Astrocyte (in vitro differentiated cells and primary cell): ENCODE measurements around the gene ADIPOR1. TPM values are rescaled to one million over a fixed set of nuclear protein-coding genes. Genes with fewer than 3 reads are reported as not detected.

Source experiments
- DNase-seq: peaks from one replicate; pipeline ENCODE4 v3.0.0-alpha.2; 2010; ENCODE audit warnings: low read depth
- FAIRE-seq: peaks from 2 replicates; lab custom pipeline; 2011; peaks lifted over from hg19 to GRCh38; lab: Jason Lieb, UNC
- H2AFZ ChIP-seq: 2 replicates; pipeline ENCODE4 v1.6.0; 2012; ENCODE audit warnings: low read depth, low read length, inconsistent platforms
- H3K27ac ChIP-seq: 2 replicates; pipeline ENCODE4 v1.5.1; 2011; ENCODE audit warnings: low read depth, low read length, inconsistent platforms
- H3K27me3 ChIP-seq: 2 replicates; pipeline ENCODE4 v1.6.0; 2011; ENCODE audit warnings: low read length, inconsistent platforms; ENCODE audit not compliant: insufficient read depth
- H3K36me3 ChIP-seq: 2 replicates; pipeline ENCODE4 v1.5.1; 2011; ENCODE audit warnings: low read length, inconsistent platforms; ENCODE audit not compliant: insufficient read depth
- H3K4me1 ChIP-seq: 2 replicates; pipeline ENCODE4 v1.5.1; 2011; ENCODE audit warnings: low read length, inconsistent platforms; ENCODE audit not compliant: insufficient read depth
- H3K4me2 ChIP-seq: 2 replicates; pipeline ENCODE4 v1.6.0; 2012; ENCODE audit warnings: low read length, inconsistent platforms
- H3K4me3 ChIP-seq: 2 replicates; pipeline ENCODE4 v1.5.1; 2011; ENCODE audit warnings: low read depth, mild to moderate bottlenecking, low read length, inconsistent platforms; ENCODE audit not compliant: insufficient read depth
- H3K79me2 ChIP-seq: 2 replicates; pipeline ENCODE4 v1.6.0; 2012; ENCODE audit warnings: mild to moderate bottlenecking, low read length, inconsistent platforms; ENCODE audit not compliant: insufficient read depth
- H3K9ac ChIP-seq: 2 replicates; pipeline ENCODE4 v1.6.0; 2012; ENCODE audit warnings: mild to moderate bottlenecking, low read length, inconsistent platforms
- H3K9me3 ChIP-seq: 2 replicates; pipeline ENCODE4 v1.5.1; 2012; ENCODE audit warnings: low read depth, mild to moderate bottlenecking, low read length, inconsistent platforms; ENCODE audit not compliant: insufficient read depth
- H4K20me1 ChIP-seq: 2 replicates; pipeline ENCODE4 v1.6.0; 2012; ENCODE audit warnings: low read length, inconsistent platforms; ENCODE audit not compliant: insufficient read depth
- H3K27ac Mint-ChIP-seq: one replicate; pipeline ENCODE4 v1.8.0; 2021; ENCODE audit warnings: mild to moderate bottlenecking, mixed read lengths; ENCODE audit not compliant: unreplicated experiment
- H3K27me3 Mint-ChIP-seq: one replicate; pipeline ENCODE4 v1.8.0; 2021; ENCODE audit warnings: low read depth, mixed read lengths; ENCODE audit not compliant: unreplicated experiment
- H3K36me3 Mint-ChIP-seq: one replicate; pipeline ENCODE4 v1.8.0; 2021; ENCODE audit warnings: low read depth, mixed read lengths; ENCODE audit not compliant: unreplicated experiment
- H3K4me1 Mint-ChIP-seq: one replicate; pipeline ENCODE4 v1.8.0; 2021; ENCODE audit warnings: low read depth, mixed read lengths; ENCODE audit not compliant: unreplicated experiment
- H3K4me3 Mint-ChIP-seq: one replicate; pipeline ENCODE4 v1.8.0; 2021; ENCODE audit warnings: mild to moderate bottlenecking, moderate library complexity, mixed read lengths; ENCODE audit not compliant: unreplicated experiment
- H3K9me3 Mint-ChIP-seq: one replicate; pipeline ENCODE4 v1.8.0; 2021; ENCODE audit warnings: mild to moderate bottlenecking, mixed read lengths; ENCODE audit not compliant: unreplicated experiment
- CTCF ChIP-seq: IDR thresholded peaks from 2 replicates; pipeline ENCODE4 v1.5.1; 2011; ENCODE audit warnings: low read depth, mild to moderate bottlenecking, inconsistent platforms, low read length, moderate library complexity; ENCODE audit not compliant: insufficient read depth
- EZH2 ChIP-seq: IDR thresholded peaks from 2 replicates; pipeline ENCODE4 v1.6.1; 2012; ENCODE audit warnings: mild to moderate bottlenecking, low read length, inconsistent platforms; ENCODE audit not compliant: insufficient read depth
- total RNA-seq: library from RNA; stranded (reverse); gene quantifications from 2 replicates; pipeline ENCODE4 v1.2.1, GENCODE V29; 2021

The ADIPOR1 gene
- total RNA-seq, 1 donor from 2014 or later = 73.0 TPM

GRCh38 chr1:202958544-202959275, 598 bp upstream of the ADIPOR1 start:
- no peak for FAIRE-seq

GRCh38 chr1:202956969-202957368, 1.1 kb downstream of the ADIPOR1 start:
- H3K4me3 ChIP-seq = peak overlapping the region; percentile 93
- DNase-seq = no peak
- no peak for FAIRE-seq
- H3K9me3 Mint-ChIP-seq = no peaks in the 10 kb centered on the region
- H3K36me3 ChIP-seq = no peaks in the 10 kb centered on the region
- peak overlapping the region; percentile 93 for H3K4me3 Mint-ChIP-seq
- H3K36me3 Mint-ChIP-seq = peaks cover 7% of the 10 kb centered on the region
- peaks cover 61% of the 10 kb centered on the region for H3K79me2 ChIP-seq
- peaks cover 22% of the 10 kb centered on the region for H3K4me1 ChIP-seq
- H3K27ac Mint-ChIP-seq = no peak overlapping the region
- H3K27me3 Mint-ChIP-seq = no peaks in the 10 kb centered on the region
- H3K4me2 ChIP-seq = peak overlapping the region; percentile 99
- H4K20me1 ChIP-seq = peaks cover 54% of the 10 kb centered on the region
- no peak overlapping the region for H2AFZ ChIP-seq
- peak overlapping the region; percentile 98 for H3K9ac ChIP-seq
- H3K27me3 ChIP-seq = no peaks in the 10 kb centered on the region
- TF ChIP-seq CTCF (no peak), EZH2 (no peak)
- H3K27ac ChIP-seq = peak overlapping the region; percentile 89
- no peaks in the 10 kb centered on the region for H3K9me3 ChIP-seq
- H3K4me1 Mint-ChIP-seq = peaks cover 27% of the 10 kb centered on the region

More at GRCh38 chr1:202958544-202959275, 598 bp upstream of the ADIPOR1 start:
- Histone ChIP-seq H3K79me2 (peaks cover 44% of the 10 kb centered on the region), H3K4me1 (peaks cover 22% of the 10 kb centered on the region), H2AFZ (peak overlapping the region; percentile 84), H3K9me3 (no peaks in the 10 kb centered on the region), H3K27ac (peak overlapping the region; percentile 18), H3K4me2 (peak overlapping the region; percentile 99), H3K27me3 (no peaks in the 10 kb centered on the region), H3K4me3 (peak overlapping the region; percentile 93), H4K20me1 (peaks cover 36% of the 10 kb centered on the region), H3K36me3 (peaks cover 7% of the 10 kb centered on the region), H3K9ac (peak overlapping the region; percentile 98)
- H3K27ac Mint-ChIP-seq = peak overlapping the region; percentile 96
- H3K36me3 Mint-ChIP-seq = peaks cover 11% of the 10 kb centered on the region
- peaks cover 18% of the 10 kb centered on the region for H3K4me1 Mint-ChIP-seq
- TF ChIP-seq EZH2 = no peak
- TF ChIP-seq CTCF = no peak
- no peaks in the 10 kb centered on the region for H3K9me3 Mint-ChIP-seq
- H3K27me3 Mint-ChIP-seq = no peaks in the 10 kb centered on the region
- H3K4me3 Mint-ChIP-seq = peak overlapping the region; percentile 95
- DNase-seq = no peak
